ENCODE results near the gene GGT6.

DNA sequence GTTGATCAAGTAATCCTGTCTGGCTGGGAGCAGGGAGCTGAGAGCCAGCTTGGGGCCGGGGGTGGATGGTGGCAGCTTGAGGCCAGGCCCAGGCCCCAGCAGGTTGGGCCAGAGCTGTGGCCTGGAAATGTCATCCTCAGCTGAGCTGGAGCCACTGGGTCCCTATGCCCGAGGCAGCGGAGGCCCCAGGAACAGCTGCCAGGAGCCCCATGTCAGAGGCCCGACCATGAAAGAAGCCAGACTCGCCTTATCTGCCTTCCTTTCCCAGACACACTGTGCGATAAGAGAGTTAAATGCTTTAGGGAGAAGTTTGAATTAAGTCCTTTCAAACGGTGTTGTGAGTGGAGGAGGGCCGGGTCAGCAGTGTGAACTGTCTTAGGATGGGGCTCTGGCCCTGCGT lies 27.4 kb upstream of the GGT6 start:
- TF ChIP-seq, protein P1, sequence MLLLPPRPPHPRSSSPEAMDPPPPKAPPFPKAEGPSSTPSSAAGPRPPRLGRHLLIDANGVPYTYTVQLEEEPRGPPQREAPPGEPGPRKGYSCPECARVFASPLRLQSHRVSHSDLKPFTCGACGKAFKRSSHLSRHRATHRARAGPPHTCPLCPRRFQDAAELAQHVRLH (CRISPR knock-in tag; IDR thresholded peaks at IDR 0.05; ENCODE audit: borderline replicate concordance, low read depth): no peak
- no peak for TF ChIP-seq MAFG (CRISPR knock-in tag; IDR thresholded peaks at IDR 0.05)
